Head of caudate nucleus (tissue), 42 donors: ENCODE measurements around the gene TNFRSF18.
"Not testable (repeated sequence)": the region's sequence is repeated elsewhere in the genome, so short reads cannot be mapped to it uniquely, and the experiment has no call there.

ENCODE experiments used
- DNase-seq, 42 donors: peaks; one replicate each; pipeline versions ENCODE4 v3.0.0 to v3.0.0-alpha.2; 2020 to 2021; ENCODE audit warnings: mixed read lengths in 7 of 42
- intact Hi-C: fragments of 100-400 bp; cut with DNase I; formaldehyde crosslinking; loops from one replicate; pipeline ENCODE4 v1.15.0; 2022

Gene TNFRSF18

GRCh38 chr1:1206376-1206965 lies at the start of gene TNFRSF18:
Gene TNFRSF18, minus strand, starts transcription at chr1:1206592. Its CDS starts 21 bp downstream, at chr1:1206571.
- peak in 1 of 42 donors; percentile 1 for DNase-seq
- intact Hi-C loops = no loop called here

- DNase-seq = no peak
Observed at GRCh38 chr1:1255611-1256010, 49.2 kb upstream of the TNFRSF18 start.

GRCh38 chr1:1255078-1255477 lies 48.7 kb upstream of the TNFRSF18 start:
- DNase-seq = no peak
- intact Hi-C loops = no loop called here

More at GRCh38 chr1:1255611-1256010, 49.2 kb upstream of the TNFRSF18 start:
- intact Hi-C loops = no loop called here

- DNase-seq = no peak
- intact Hi-C loops = loop anchor here (5.0 kb wide), 1 partner anchor 132 kb away; no protein-coding TSS in a partner anchor
Observed at GRCh38 chr1:1254667-1254998, 48.2 kb upstream of the TNFRSF18 start.

- no peak for DNase-seq
- intact Hi-C loops = loop anchor here (5.0 kb wide), 1 partner anchor 132 kb away; no protein-coding TSS in a partner anchor
Observed at GRCh38 chr1:1253972-1254666, 47.7 kb upstream of the TNFRSF18 start.

DNA sequence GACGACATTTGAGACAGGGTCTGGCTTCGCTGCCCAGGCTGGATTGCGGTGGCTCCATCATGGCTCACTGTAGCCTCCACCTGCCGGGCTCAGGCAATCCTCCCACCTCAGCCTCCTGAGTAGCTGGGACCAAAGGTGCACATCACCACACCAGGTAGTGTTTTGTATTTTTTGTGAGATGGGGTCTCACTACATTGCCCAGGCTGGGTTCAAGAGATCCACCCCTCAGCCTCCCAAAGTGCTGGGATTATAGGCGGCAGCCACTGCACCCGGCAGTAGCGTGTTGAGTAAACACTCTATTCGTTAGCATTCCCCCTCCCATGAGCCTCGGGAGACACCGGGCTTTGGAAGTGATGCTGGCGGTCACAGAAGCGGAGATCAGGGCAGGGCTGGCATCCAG lies 46.9 kb upstream of the TNFRSF18 start:
- intact Hi-C loops = loop anchor here (5.0 kb wide), 1 partner anchor 131 kb away; no protein-coding TSS in a partner anchor
- no peak for DNase-seq

DNA sequence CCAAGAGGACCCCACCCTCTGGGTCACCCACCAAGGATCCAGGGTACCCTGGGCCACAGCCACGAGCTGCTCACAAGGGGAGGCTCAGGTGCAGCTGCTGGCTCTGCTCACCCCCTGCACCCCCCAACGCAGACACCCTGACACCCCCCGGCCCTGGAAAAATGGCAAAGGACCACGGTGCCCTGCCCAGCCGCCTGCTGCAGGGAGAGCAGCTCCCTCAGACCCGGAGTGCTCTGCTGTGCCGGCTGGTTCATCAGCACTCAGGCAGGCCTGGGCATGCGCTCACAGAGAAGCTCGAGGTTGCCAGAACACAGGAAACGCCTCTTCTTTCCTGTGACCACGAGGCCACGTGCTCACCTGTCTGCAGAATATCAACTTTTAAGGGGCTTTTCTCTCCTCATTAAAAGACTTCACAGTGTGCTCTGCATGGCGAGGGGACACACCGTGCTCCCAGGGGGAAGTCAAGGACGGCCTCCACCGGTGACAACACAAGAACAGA lies 44.4 kb upstream of the TNFRSF18 start:
- intact Hi-C loops = loop anchor here (5.0 kb wide), 1 partner anchor 129 kb away; no protein-coding TSS in a partner anchor

GRCh38 chr1:1248009-1248913 lies 41.9 kb upstream of the TNFRSF18 start:
- intact Hi-C loops, DNase-seq: not testable (repeated sequence)

More for the DNA sequence above, 44.4 kb upstream of the TNFRSF18 start:
- DNase-seq = no peak

DNA sequence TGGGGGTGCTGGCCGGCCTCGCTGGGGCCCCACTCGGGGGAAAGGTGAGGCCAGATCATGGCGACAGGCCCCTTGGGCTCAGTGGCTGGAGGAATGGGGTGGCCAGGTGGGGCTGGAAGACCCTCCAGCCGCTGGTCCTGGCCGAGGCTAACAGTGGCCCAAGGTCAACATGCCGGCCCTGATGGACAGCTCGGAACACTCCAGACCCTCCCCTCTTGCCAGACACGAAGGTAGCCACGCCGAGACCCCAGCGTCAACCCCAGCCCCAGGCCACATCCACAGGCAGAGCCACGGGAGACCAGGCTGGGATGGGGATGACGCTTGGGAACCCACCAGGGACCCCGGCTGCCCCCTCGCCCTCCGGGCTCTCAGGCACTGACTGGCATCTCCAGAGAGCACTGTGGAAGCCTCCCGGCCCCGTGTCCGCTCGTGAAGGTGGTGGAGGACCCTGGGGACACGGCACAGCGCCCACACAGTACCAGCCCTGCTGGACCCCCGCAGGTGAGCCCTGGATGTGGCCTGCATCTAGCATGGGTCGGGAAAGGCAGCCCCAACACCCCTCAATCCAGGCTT lies 41.0 kb upstream of the TNFRSF18 start:
- DNase-seq = no peak
- intact Hi-C loops = no loop called here

GRCh38 chr1:1246577-1247340 lies 40.4 kb upstream of the TNFRSF18 start, which contains the start of gene C1QTNF12:
Gene C1QTNF12, minus strand, starts transcription at chr1:1246722. Its CDS starts 32 bp downstream, at chr1:1246690.
- intact Hi-C loops = no loop called here
- DNase-seq = no peak

DNA sequence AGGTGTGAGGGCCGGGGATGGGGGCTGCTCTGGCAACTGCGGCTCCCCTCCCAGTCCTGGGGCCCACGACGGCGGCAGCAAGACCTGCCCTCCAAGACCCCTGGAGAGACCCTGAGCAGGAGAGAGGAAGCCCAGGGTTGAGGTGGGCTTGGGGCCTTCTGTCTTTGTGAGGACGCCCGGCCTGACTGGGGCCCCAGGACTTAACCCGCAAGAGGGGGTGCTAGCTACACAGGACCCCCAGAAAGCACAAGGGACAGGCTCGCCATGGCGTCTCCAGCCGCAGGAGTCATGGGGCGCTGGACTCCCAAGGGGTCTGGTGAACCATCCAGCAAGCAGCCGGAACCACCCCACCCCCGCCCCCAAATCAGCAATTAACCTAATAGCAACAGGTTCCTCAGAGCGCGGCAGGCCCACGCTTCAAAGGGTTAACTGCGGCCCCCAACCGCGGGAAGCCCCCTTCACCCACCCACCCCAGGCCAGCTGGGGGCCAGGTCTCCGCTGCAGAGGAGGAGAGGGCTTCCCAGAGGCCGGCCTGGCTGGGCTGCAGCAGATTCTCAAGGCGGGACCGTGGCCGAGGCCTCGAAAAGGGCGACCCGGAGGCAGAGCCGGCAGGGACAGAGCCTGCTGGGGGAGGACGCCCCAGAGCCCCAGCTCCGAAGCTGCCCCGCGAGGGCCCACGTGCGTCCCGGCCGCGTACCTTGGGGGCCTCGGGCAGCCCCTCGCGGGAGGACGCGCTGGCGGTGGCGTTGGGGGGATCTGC lies 39.6 kb upstream of the TNFRSF18 start:
- DNase-seq = no peak

DNA sequence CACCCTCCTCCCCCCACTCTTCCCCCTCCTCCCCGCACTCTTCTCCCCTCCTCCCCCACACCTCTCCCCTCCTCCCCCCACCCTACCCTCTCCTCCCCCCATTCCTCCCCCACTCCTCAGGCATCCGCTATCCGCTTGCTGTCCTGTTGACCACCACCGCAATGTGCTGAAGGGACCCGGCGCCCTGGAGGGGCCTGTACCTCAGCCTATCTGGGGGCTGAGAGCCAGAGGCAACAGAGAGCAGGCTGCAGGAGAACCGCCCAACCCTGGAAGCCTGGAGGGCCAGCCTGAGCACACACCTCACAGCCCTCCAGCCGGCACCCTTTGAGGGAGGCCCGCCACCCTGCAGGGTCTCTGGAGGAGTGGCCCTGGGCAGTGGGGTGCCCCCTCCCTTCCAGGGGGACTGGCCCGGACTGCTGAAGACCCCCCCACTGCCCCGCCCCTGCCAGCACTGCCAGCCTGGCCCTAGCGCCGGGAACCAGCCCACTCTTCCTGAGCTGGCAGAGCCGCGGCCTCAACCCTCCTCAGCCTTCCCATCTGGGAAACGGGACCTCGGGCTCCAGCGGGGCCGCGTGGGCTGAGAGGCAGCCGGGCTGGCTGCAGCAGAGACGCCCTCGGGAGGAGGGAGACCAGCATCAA lies 38.9 kb upstream of the TNFRSF18 start:
- no peak for DNase-seq
- intact Hi-C loops = no loop called here

More for the DNA sequence above, 39.6 kb upstream of the TNFRSF18 start:
- intact Hi-C loops = no loop called here

DNA sequence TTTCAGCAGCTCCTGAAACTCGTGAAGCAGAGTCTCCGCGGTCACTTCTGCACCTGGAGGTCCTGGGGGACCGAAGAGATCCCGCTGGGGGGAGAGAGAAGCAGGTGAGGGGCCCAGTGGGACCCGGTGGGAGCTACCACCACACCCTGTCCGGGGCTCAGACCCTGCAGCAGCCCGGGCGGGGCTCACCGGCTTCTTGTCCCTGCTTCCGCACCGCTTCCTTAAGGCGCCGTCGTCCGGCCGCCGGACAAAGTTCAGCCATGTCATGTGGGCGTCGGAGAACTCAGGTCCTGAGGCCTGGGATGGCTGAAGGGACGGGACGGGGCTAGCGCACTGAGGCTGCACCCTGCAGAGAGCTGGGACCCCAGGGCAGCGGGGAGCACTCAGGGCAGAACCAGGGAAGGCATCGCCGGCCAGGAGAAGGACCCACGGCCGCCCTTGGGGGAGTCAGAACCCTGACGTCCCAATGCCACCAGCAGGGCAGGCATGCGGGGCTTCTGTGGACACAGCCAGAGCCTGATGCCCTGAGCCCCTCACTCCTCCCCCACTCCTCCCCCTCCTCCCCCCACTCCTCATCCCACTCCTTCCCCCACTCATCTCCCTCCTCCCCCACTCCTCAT lies 37.9 kb upstream of the TNFRSF18 start:
- intact Hi-C loops = no loop called here
- no peak for DNase-seq

DNA sequence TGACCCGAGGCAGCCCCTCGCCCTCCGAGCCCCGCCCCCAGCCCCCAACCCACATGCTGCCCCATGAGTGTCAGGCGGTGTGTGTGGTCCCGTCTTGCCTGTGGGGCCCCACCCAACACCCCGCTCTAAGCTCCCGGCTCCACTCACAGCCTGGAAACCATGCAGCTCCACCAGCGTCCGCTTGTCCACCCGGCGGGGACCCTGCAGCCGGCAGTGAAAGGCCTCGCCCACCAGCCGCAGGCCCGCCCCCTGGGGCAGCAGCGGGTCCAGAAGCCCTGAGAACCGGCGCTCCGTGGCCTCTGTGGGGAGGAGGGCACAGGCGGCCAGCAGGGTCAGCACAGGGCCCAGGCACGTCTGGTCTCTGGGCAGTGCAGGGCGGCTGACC lies 37.4 kb upstream of the TNFRSF18 start:
- intact Hi-C loops = no loop called here
- no peak for DNase-seq

- intact Hi-C loops = no loop called here
Observed at GRCh38 chr1:1243266-1243660, 36.9 kb upstream of the TNFRSF18 start.

GRCh38 chr1:1242461-1243265 lies 36.3 kb upstream of the TNFRSF18 start:
- DNase-seq = no peak
- intact Hi-C loops = no loop called here

More at GRCh38 chr1:1243266-1243660, 36.9 kb upstream of the TNFRSF18 start:
- DNase-seq = no peak
